ENCODE measurements around the gene COMMD10. TPM values are rescaled to one million over a fixed set of nuclear protein-coding genes. Genes with fewer than 3 reads are reported as not detected.

COMMD10 gene
- total RNA-seq, 1 donor from 2014 or later, result 29.4 TPM

DNA sequence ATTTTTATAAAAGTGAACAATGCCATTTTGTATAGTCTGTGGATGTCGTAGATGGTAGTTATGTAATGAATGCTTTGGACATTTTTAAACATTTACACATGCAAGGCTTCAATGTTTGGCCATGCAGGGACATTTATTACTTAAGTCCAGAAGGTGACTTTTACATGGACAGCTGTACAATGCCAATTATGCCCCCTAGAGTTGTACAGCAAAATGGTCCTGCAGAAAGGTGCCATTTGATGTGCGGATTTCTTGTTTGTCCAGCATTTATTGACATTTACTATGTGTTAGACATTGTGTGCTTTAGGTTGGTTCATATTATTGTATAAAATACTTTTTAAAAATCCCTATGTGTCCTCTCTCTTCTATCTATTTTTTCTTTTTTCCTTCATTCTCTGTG lies 22.5 kb upstream of the COMMD10 start:
- Mint-ChIP-seq H3K4me3 (no peak overlapping the region), H3K4me1 (peaks cover 8% of the 10 kb centered on the region), H3K9me3 (peaks cover 2% of the 10 kb centered on the region), H3K36me3 (ENCODE audit: low read depth) (no peaks in the 10 kb centered on the region), H3K27ac (ENCODE audit: unreplicated experiment) (no peak overlapping the region), H3K27me3 (ENCODE audit: low read depth) (no peaks in the 10 kb centered on the region)
- TF ChIP-seq, protein P1, sequence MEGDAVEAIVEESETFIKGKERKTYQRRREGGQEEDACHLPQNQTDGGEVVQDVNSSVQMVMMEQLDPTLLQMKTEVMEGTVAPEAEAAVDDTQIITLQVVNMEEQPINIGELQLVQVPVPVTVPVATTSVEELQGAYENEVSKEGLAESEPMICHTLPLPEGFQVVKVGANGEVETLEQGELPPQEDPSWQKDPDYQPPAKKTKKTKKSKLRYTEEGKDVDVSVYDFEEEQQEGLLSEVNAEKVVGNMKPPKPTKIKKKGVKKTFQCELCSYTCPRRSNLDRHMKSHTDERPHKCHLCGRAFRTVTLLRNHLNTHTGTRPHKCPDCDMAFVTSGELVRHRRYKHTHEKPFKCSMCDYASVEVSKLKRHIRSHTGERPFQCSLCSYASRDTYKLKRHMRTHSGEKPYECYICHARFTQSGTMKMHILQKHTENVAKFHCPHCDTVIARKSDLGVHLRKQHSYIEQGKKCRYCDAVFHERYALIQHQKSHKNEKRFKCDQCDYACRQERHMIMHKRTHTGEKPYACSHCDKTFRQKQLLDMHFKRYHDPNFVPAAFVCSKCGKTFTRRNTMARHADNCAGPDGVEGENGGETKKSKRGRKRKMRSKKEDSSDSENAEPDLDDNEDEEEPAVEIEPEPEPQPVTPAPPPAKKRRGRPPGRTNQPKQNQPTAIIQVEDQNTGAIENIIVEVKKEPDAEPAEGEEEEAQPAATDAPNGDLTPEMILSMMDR (conservative IDR thresholded peaks at IDR 0.05), result peak; percentile 18
- DNase-seq (ENCODE audit: low read depth, low spot score), result no peak

DNA sequence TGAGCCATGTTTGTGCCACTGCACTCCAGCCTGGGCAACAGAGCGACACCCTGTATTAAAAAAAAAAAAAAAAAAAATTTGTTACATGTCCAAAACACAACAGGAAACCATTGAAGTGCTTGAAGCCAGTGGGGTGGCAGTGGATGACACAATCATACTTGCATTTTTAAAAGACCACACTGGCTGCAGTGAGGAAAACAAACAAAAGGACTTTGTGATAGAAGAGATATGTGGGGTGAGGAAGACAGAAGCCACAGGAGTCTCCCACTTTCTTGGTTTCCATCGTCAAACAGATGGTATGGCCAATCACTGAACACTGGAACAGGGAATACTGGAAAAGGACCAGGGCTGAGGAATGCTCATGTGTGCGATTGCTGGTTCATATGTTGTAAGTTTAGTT lies 20.9 kb upstream of the COMMD10 start:
- H3K36me3 Mint-ChIP-seq (ENCODE audit: low read depth), result no peaks in the 10 kb centered on the region

DNA sequence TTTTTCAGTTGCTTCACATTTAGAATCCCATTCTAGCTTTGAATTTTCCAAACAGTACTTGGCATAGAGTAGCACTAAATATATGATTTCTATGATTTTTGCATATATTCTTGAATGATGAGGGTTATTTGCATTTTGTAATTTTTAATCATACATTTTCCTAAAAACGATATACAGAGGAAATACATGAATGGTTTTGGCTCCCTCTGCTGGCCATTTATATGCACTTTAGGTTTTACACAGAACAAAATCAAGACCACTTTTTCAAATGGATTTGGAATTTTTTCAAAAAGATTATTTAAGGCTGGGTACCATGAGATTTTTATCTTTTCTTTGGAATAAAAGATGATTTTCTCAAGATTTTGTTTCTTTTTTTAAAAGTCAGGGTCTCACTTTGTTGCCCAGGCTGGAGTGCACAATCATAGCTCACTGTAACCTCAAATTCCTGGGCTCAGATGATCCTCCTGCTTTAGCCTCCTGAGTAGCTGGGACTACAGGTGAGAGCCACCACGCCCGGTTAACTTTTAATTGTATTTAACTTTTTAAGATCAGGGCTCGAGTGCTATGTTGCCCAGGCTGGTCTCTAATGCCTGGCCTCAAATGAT lies 16.7 kb upstream of the COMMD10 start:
- TF ChIP-seq, protein P1 (conservative IDR thresholded peaks at IDR 0.05), result peak; percentile 96
- H3K4me1 Mint-ChIP-seq, result peaks cover 3% of the 10 kb centered on the region
- H3K36me3 Mint-ChIP-seq (ENCODE audit: low read depth), result no peaks in the 10 kb centered on the region
- H3K4me3 Mint-ChIP-seq, result no peak overlapping the region
- no peak overlapping the region for H3K27ac Mint-ChIP-seq (ENCODE audit: unreplicated experiment)
- DNase-seq (ENCODE audit: low read depth, low spot score), result peak; percentile 28
- peaks cover 2% of the 10 kb centered on the region for H3K9me3 Mint-ChIP-seq
- no peaks in the 10 kb centered on the region for H3K27me3 Mint-ChIP-seq (ENCODE audit: low read depth)

More for the DNA sequence above, 20.9 kb upstream of the COMMD10 start:
- TF ChIP-seq, protein P1 (conservative IDR thresholded peaks at IDR 0.05), result no peak
- Mint-ChIP-seq H3K9me3 (peaks cover 2% of the 10 kb centered on the region), H3K4me1 (peaks cover 8% of the 10 kb centered on the region), H3K4me3 (no peak overlapping the region), H3K27ac (ENCODE audit: unreplicated experiment) (no peak overlapping the region), H3K27me3 (ENCODE audit: low read depth) (no peaks in the 10 kb centered on the region)
- no peak for DNase-seq (ENCODE audit: low read depth, low spot score)

DNA sequence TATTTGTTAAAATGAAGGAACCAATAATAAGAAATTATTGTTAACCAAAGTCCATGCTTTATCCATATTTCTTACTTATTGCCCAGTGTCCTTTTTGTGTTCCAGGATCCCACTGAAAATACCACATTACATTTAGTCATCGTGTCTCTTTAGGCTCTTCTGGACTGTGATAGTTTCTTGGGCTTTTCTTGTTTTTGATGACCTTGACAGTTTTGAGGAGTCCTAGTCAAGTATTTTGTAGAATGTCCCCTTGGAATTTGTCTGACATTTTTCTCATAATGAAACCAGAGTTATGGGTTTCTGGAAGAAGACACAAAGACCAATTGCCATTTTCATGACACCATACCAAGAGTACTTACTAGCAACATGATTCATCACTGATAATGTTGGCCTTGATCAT lies 13.6 kb upstream of the COMMD10 start:
- Mint-ChIP-seq H3K27me3 (ENCODE audit: low read depth) (no peaks in the 10 kb centered on the region), H3K9me3 (no peaks in the 10 kb centered on the region), H3K4me3 (no peak overlapping the region), H3K27ac (ENCODE audit: unreplicated experiment) (no peak overlapping the region), H3K4me1 (no peaks in the 10 kb centered on the region), H3K36me3 (ENCODE audit: low read depth) (no peaks in the 10 kb centered on the region)
- TF ChIP-seq, protein P1 (conservative IDR thresholded peaks at IDR 0.05), result no peak
- DNase-seq (ENCODE audit: low read depth, low spot score), result no peak

DNA sequence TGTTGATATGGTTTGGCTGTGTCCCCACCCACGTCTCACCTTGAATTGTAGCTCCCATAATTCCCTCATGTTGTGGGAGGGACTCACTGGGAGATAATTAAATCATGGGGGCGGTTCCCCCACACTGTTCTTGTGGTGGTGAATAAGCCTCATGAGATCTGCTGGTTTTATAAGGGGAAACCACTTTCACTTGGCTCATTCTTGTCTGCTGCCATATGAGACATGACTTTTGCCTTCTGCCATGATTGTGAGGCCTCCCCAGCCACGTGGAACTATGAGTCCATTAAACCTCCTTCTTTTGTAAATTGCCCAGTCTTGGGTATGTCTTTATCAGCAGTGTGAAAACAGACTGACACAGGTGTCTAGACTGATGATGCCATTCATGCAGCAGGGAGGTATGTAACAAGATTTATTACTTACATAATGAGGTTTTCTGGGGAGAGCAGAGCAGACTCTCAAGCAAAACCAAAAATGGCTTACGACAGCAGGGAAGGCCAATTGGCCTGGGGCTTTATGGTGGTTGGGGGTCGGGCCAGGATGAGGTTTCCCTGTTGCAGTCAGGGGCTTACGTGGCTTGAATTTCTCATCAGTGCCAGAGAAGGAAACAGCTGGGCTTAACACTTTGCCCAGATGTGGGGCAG lies 9.5 kb upstream of the COMMD10 start:
- no peak for DNase-seq (ENCODE audit: low read depth, low spot score)
- Mint-ChIP-seq H3K4me3 (no peak overlapping the region), H3K36me3 (ENCODE audit: low read depth) (no peaks in the 10 kb centered on the region), H3K27ac (ENCODE audit: unreplicated experiment) (no peak overlapping the region), H3K9me3 (no peaks in the 10 kb centered on the region), H3K4me1 (no peaks in the 10 kb centered on the region), H3K27me3 (ENCODE audit: low read depth) (no peaks in the 10 kb centered on the region)
- TF ChIP-seq, protein P1 (conservative IDR thresholded peaks at IDR 0.05), result no peak

Measured in neural crest cell (in vitro differentiated cells).